HG03469 (cell line): ENCODE measurements around the gene FBXO10.
"Not testable (repeated sequence)": the region's sequence is repeated elsewhere in the genome, so short reads cannot be mapped to it uniquely, and the experiment has no call there.

Experiments used
- ATAC-seq: cut with Tn5 transposase; IDR thresholded peaks from one replicate; pipeline ENCODE4 v1.9.1; 2021; ENCODE audit warnings: mild to moderate bottlenecking, moderate library complexity, moderate number of reproducible peaks; ENCODE audit not compliant: unreplicated experiment

Gene FBXO10

GRCh38 chr9:37485389-37486255, 90.6 kb downstream of the FBXO10 start, which contains the start of gene POLR1E:
Gene POLR1E (plus strand): TSS chr9:37485948. CDS start chr9:37486048, 100 bp downstream.
- peak; percentile 97 for ATAC-seq

DNA sequence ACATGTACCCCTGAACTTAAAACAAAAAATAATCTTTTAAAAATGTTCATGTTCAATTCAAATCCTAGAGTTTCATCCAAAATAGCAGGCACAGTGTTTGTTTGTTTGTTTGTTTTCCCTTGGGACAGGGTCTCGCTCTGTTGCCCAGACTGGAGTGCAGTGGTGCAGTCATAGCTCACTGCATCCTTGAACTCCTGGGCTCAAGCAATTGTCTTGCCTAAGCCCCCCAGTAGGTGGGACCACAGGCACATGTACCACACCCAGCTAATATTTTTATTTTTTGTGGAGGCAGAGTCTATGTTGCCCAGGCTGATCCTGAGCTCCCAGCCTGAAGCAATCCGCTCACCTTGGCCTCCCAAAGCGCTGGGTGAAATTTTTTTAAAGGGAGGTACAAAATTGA, 95.4 kb downstream of the FBXO10 start:
- no peak for ATAC-seq

GRCh38 chr9:37477987-37478619, 98.1 kb downstream of the FBXO10 start:
- ATAC-seq: not testable (repeated sequence)

DNA sequence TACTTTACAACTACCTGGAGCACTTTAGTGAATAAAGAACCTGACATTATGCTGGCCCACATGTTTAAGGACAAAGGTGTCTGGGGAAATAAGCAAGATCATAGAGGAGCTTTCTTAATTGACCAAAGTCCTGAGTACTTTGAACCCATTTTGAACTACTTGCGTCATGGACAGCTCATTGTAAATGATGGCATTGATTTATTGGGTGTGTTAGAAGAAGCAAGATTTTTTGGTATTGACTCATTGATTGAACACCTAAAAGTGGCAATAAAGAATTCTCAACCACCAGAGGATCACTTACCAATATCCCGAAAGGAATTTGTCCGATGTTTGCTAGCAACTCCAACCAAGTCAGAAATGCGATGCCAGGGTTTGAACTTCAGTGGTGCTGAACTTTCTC, 98.7 kb downstream of the FBXO10 start:
- not testable (repeated sequence) for ATAC-seq

DNA sequence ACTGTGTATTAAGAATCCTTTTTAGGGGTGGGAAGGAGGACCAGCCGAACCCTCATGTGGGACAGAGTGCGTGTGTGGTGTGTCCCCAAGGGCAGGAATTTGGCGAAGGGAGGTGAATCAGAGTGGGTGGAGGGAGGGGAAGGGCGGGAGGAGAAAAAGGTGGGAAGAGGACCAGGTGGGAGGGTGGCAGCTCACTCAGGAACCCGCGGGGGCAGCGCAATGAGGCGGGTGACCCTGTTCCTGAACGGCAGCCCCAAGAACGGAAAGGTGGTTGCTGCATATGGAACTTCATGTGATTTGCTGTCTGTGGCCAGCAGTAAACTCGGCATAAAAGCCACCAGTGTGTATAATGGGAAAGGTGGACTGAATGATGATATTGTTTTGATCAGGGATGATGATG, 99.2 kb downstream of the FBXO10 start:
- no peak for ATAC-seq

DNA sequence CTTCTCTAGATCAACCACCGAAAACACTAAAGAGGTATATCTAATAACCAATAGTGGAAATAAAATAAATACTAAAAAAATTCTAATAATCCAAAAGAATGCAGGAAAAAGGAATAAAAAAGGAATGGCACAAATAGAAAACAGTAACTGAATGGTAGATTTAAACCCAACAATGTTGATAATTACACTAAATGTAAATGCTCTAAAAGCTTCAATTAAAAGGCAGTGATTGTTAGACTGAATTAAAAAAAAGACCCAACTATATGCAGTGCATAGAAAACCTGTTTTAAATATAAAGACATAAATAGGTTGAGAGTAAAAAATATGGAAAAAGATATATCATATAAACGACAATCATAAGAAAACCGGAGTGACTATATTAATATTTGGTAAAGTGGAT, 101.7 kb downstream of the FBXO10 start:
- no peak for ATAC-seq

- ATAC-seq: not testable (repeated sequence)
Observed at GRCh38 chr9:37473982-37474381, 102.2 kb downstream of the FBXO10 start.

DNA sequence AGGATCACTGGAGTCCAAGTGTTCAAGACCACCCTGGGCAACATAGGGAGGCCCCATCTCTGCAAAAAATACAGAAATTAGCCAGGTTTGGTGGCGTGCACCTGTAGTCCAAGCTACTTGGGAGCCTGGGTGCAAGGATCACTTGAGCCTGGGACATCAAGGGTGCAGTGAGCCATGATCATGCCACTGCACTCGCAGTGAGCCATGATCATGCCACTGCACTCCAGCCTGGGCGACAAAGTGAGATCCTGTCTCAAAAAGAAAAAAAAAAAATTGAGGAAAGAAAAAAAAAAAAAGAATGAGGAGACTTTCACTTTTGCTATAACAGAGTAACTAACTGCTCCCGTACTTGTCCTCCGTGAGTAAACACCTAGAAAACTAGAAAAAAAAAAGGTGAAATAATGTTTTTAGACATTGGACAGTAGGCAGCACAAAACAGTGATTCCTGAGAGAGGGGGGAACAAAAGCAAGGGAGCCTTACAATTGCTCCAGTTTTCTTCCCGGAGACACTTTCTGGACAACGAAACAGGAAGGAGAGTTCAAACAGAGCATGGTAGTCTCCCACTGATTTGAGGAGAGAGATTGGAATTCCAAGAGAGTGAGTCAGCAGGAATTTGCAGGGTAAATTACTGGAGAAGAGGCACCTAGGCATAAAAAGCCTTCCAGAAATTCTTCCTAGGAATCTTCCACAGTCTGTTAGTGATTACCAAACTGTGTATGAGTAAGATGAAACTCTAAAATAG, 104.1 kb downstream of the FBXO10 start:
- ATAC-seq: no peak

- no peak for ATAC-seq
Observed at GRCh38 chr9:37468620-37469019, 107.6 kb downstream of the FBXO10 start.

- ATAC-seq: not testable (repeated sequence)
Observed at GRCh38 chr9:37467530-37467929, 108.7 kb downstream of the FBXO10 start.

- ATAC-seq: no peak
Observed at GRCh38 chr9:37466037-37466709, 110.0 kb downstream of the FBXO10 start.

DNA sequence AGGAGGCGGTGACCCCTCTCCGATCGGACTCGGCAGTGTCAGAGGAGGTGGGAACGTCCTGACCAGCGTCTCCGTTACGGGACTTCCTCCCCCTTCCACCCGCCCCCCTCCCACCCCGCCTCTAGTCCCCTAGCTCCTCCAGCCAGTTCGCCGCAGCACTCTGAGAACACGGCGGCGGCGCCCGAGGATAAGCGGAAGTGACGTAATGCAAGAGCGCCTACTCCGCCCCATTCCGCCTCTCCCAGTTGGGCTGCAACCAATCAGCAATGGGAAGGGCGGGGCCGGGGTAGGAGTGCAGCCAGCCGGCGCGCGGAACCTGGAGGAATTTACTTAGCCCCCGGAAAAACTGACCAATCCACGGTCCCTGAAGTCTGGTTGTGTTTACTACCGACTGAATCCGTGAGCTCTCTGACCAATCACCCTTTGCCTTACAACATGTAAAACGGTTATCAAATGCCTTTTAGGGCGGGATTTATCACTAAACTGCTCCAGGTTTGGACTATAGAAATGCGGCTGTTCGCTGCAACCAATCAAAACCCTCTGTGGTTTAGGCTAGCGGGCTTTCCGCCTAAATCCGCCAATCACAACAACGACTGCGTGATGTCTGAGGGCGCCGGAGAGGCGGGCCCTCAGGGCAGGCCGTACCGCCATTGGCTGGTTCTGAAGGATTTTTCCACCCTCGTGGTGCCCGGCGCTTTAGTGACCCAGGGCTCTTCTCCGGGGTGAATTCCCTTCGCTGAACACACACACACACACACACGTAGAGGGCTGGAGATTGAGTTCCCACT, 110.7 kb downstream of the FBXO10 start, which contains the start of gene ZBTB5:
ZBTB5 (minus strand) TSS at position 202 of the 788 bp plus-strand sequence. CDS start 22,899 bp downstream, outside the sequence.
- ATAC-seq: peak; percentile 74

- peak; percentile 24 for ATAC-seq
Observed at GRCh38 chr9:37464426-37465248, 111.5 kb downstream of the FBXO10 start.

DNA sequence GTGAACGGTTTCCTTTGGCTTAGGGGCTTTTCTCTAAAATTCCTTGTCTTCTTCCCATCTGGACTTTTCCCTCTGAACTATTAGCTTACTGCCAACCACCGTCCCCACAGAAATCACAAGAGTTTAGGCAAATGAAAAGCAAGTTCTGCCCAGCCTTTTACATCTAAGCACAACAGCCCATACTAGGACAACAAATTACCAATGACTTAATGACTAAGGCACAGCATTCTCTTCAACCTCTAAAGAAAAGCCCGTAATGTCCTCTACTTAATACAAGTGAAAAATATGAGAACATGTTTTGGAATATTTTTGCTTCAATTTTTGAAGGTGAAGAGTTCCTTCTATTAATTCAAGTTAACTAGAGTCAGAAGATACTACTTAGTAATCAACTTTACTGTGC, 112.2 kb downstream of the FBXO10 start:
- ATAC-seq: no peak
